GM19238 (cell line): ENCODE data around the gene ZYX.
"Not testable (repeated sequence)": the region's sequence is repeated elsewhere in the genome, so short reads cannot be mapped to it uniquely, and the experiment has no call there.

ENCODE experiments used
- DNase-seq: peaks from one replicate; pipeline ENCODE4 v3.0.0; 2011; ENCODE audit warnings: low spot score; ENCODE audit not compliant: insufficient read length

The ZYX gene

GRCh38 chr7:143396625-143397556, 15.7 kb downstream of the ZYX start:
- no peak for DNase-seq

GRCh38 chr7:143397710-143398530, 16.8 kb downstream of the ZYX start:
- DNase-seq = no peak

- no peak for DNase-seq
These were observed 17.5 kb downstream of the ZYX start for GRCh38 chr7:143398616-143399015.

- DNase-seq = no peak
These were observed 18.0 kb downstream of the ZYX start for GRCh38 chr7:143399151-143399550.

GRCh38 chr7:143399642-143400041, 18.5 kb downstream of the ZYX start:
- DNase-seq = no peak

- DNase-seq = no peak
These were observed 20.1 kb downstream of the ZYX start for GRCh38 chr7:143401265-143401664.

- not testable (repeated sequence) for DNase-seq
These were observed 21.1 kb downstream of the ZYX start for GRCh38 chr7:143402233-143402632.

- no peak for DNase-seq
These were observed 24.2 kb downstream of the ZYX start for GRCh38 chr7:143405173-143406001.

- no peak for DNase-seq
These were observed 24.8 kb downstream of the ZYX start for GRCh38 chr7:143406002-143406357.

- no peak for DNase-seq
These were observed 26.4 kb downstream of the ZYX start for GRCh38 chr7:143407287-143408251.

- DNase-seq = no peak
These were observed 27.1 kb downstream of the ZYX start for GRCh38 chr7:143408252-143408685.

GRCh38 chr7:143408686-143409561, 27.8 kb downstream of the ZYX start, which contains the start of gene EPHA1:
Gene EPHA1 (minus strand): TSS chr7:143408856. CDS start chr7:143408805, 51 bp downstream.
- DNase-seq = no peak

GRCh38 chr7:143410521-143411004, 29.4 kb downstream of the ZYX start:
- no peak for DNase-seq

- no peak for DNase-seq
These were observed 31.0 kb downstream of the ZYX start for GRCh38 chr7:143411976-143412708.

GRCh38 chr7:143413123-143413522, 32.0 kb downstream of the ZYX start:
- no peak for DNase-seq

- not testable (repeated sequence) for DNase-seq
These were observed 34.1 kb downstream of the ZYX start for GRCh38 chr7:143415209-143415608.

GRCh38 chr7:143415742-143416397, 34.7 kb downstream of the ZYX start:
- DNase-seq = no peak
